ENCODE data around the gene ZNF502.

- no peak for TF ChIP-seq CTCF (IDR thresholded peaks at IDR 0.05; ENCODE audit: low read depth, low read length)
- no peak for TF ChIP-seq POLR2A (IDR thresholded peaks at IDR 0.05; ENCODE audit: extremely low read depth, insufficient read length)
Measured at GRCh38 chr3:44685128-44685800, 27.2 kb upstream of the ZNF502 start.
